HG03159 (cell line): ENCODE measurements around the gene DUT.

Source experiments
- ATAC-seq: cut with Tn5 transposase; IDR thresholded peaks from one replicate; pipeline ENCODE4 v1.9.1; 2021; ENCODE audit warnings: mild to moderate bottlenecking, moderate library complexity; ENCODE audit not compliant: unreplicated experiment

DUT gene

GRCh38 chr15:48330855-48331795 is at the start of gene DUT:
Gene DUT (plus strand): TSS chr15:48331429. CDS start chr15:48331516, 87 bp downstream.
- ATAC-seq = peak; percentile 76

GRCh38 chr15:48281674-48282073 is 49.6 kb upstream of the DUT start:
- ATAC-seq = no peak

GRCh38 chr15:48282216-48282615 is 49.0 kb upstream of the DUT start:
- no peak for ATAC-seq

- no peak for ATAC-seq
Measured at GRCh38 chr15:48283396-48284145, 47.7 kb upstream of the DUT start.

GRCh38 chr15:48285329-48286214 is 45.7 kb upstream of the DUT start:
- ATAC-seq = peak; percentile 77

GRCh38 chr15:48289628-48290027 is 41.6 kb upstream of the DUT start:
- ATAC-seq = no peak

- ATAC-seq = no peak
Measured at GRCh38 chr15:48292458-48292857, 38.8 kb upstream of the DUT start.

GRCh38 chr15:48297668-48298067 is 33.6 kb upstream of the DUT start:
- ATAC-seq = no peak

- no peak for ATAC-seq
Measured at GRCh38 chr15:48298914-48299313, 32.3 kb upstream of the DUT start.

- no peak for ATAC-seq
Measured at GRCh38 chr15:48300038-48300437, 31.2 kb upstream of the DUT start.

- ATAC-seq = no peak
Measured at GRCh38 chr15:48304398-48304797, 26.8 kb upstream of the DUT start.

GRCh38 chr15:48306639-48307038 is 24.6 kb upstream of the DUT start:
- ATAC-seq = no peak

- no peak for ATAC-seq
Measured at GRCh38 chr15:48307586-48307985, 23.6 kb upstream of the DUT start.

- no peak for ATAC-seq
Measured at GRCh38 chr15:48309740-48310139, 21.5 kb upstream of the DUT start.

- no peak for ATAC-seq
Measured at GRCh38 chr15:48313216-48313615, 18.0 kb upstream of the DUT start.

- ATAC-seq = no peak
Measured at GRCh38 chr15:48315041-48315440, 16.2 kb upstream of the DUT start.

- ATAC-seq = no peak
Measured at GRCh38 chr15:48317221-48317620, 14.0 kb upstream of the DUT start.

GRCh38 chr15:48318131-48318530 is 13.1 kb upstream of the DUT start:
- ATAC-seq = no peak

GRCh38 chr15:48323294-48323693 is 7.9 kb upstream of the DUT start:
- ATAC-seq = no peak

- no peak for ATAC-seq
Measured at GRCh38 chr15:48324949-48325348, 6.3 kb upstream of the DUT start.

- ATAC-seq = no peak
Measured at GRCh38 chr15:48325400-48325799, 5.8 kb upstream of the DUT start.
